Sigmoid colon (tissue), 7 donors: ENCODE results near the gene DHX58. TPM values are rescaled to one million over a fixed set of nuclear protein-coding genes. Genes with fewer than 3 reads are reported as not detected.

Experiments
- DNase-seq: peaks from one replicate; pipeline ENCODE4 v3.0.0-alpha.2; 2019
- H3K27ac ChIP-seq, 4 donors: fragments of 200-600 bp; sonication (generic); one replicate each; pipeline ENCODE4 v1.5.1; 2016 to 2019; ENCODE audit warnings: mild to moderate bottlenecking in 1 of 4
- H3K27me3 ChIP-seq, 3 donors: fragments of 200-600 bp; sonication (generic); one replicate each; pipeline ENCODE4 v1.5.1; 2019; ENCODE audit warnings: mild to moderate bottlenecking in 1 of 3
- H3K36me3 ChIP-seq, 4 donors: fragments of 200-600 bp; sonication (generic); one replicate each; pipeline ENCODE4 v1.5.1; 2016 to 2019
- H3K4me1 ChIP-seq, 4 donors: fragments of 200-600 bp; sonication (generic); one replicate each; pipeline ENCODE4 v1.5.1; 2017 to 2019
- H3K4me3 ChIP-seq, 4 donors: fragments of 200-600 bp; sonication (generic); one replicate each; pipeline ENCODE4 v1.5.1; 2017 to 2019; ENCODE audit warnings: mild to moderate bottlenecking in 2 of 4, moderate library complexity in 1 of 4
- H3K9me3 ChIP-seq, 4 donors: fragments of 200-600 bp in 3 of 4; sonication (generic) in 3 of 4; one replicate each; pipeline versions ENCODE4 v1.5.1 to v1.6.1; 2013 to 2019
- EP300 ChIP-seq, 4 donors: sonication (generic); formaldehyde crosslinking; IDR thresholded peaks; one replicate each; pipeline ENCODE4 v1.6.1; 2017; ENCODE audit warnings: antibody characterized with exemption in 4 of 4
- POLR2A ChIP-seq, 2 donors: fragments of 450-650 bp; IDR thresholded peaks; one replicate each; pipeline ENCODE4 v1.6.1; 2016; ENCODE audit warnings: antibody characterized with exemption in 2 of 2, mild to moderate bottlenecking in 2 of 2, moderate library complexity in 2 of 2
- POLR2AphosphoS5 ChIP-seq, 4 donors: sonication (generic); formaldehyde crosslinking; IDR thresholded peaks; one replicate each; pipeline ENCODE4 v1.6.1; 2017; ENCODE audit warnings: antibody characterized with exemption in 4 of 4
- WGBS, 2 donors: extraction: QIAGEN DNeasy Blood & Tissue Kit; methylation state at CpG; one replicate each; pipeline ENCODE4 v1.1.7; 2013; 5-methylcytosine and 5-hydroxymethylcytosine counted together
- intact Hi-C: fragments of 100-400 bp; cut with DNase I; formaldehyde crosslinking; loops from one replicate; pipeline ENCODE4 v1.15.1; 2023
- polyA plus RNA-seq, 3 donors: library from polyadenylated mRNA; stranded (reverse); fragments of 200-250 nt; gene quantifications; one replicate each; pipeline ENCODE4 v1.2.3, GENCODE V29; 2013
- total RNA-seq, 4 donors: library from RNA; depleted of rRNA; stranded (reverse); fragments of >200 nt; gene quantifications; one replicate each; pipeline ENCODE4 v1.1.0, GENCODE V29; 2016
- TF ChIP-seq, protein P1 (sequence below), 4 experiments: fragments of 450-650 bp in 3 of 4; fragments of 200-600 bp in 1 of 4; IDR thresholded peaks; one replicate each; pipeline ENCODE4 v1.5.1; 2016 to 2019; ENCODE audit warnings: antibody characterized with exemption in 4 of 4, mild to moderate bottlenecking in 3 of 4, moderate library complexity in 2 of 4
- donor health status: healthy with polysubstance abuse.
- donor health status: Bipolar disorder and iron deficiency.
- donor health status: healthy.

The DHX58 gene
- total and polyA plus RNA-seq, 7 donors = 4.4 to 19.0 (median 14.5) TPM

DNA sequence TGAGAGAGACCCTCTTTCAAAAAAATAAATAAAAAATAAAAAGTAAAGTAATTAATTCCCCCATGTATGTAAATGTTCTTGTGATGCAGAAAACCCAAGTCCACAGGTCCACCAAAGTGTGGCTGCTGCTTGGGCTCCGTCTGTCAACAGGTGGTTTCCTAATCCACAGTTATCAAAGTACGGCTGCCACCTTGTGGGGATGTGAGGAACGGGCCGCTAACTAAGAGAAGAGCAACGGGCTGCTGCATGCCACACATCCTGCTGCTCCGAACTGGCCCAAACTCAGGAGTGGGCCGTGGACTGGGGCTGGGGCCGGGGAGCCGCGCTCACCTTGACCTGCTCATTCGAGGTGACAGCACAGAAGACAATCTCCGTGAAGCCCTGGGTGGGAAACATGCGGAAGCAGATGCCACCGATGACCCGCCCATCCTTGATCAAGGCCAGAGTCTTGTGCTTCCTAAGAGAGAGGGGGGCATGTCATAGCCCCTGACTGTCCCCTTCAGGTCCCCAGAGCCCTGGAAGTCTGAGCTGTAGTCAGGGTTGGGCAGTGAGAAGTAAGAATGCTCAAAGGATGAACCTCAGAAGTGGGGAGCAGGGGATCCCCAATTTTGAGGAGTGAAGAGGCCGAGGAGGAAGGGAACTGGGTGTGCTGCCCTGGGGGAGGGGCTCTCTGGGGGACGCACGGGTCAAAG, 4.3 kb upstream of the DHX58 start:
- H3K4me3 ChIP-seq = no peak overlapping the region
- WGBS, 2 donors = 34 to 41% methylated on average over 18 of the region's 18 CpGs
- H3K27me3 ChIP-seq = no peaks in the 10 kb centered on the region
- H3K4me1 ChIP-seq = peaks cover 0 to 32% (median 29%) of the 10 kb centered on the region in 4 donors
- no peaks in the 10 kb centered on the region for H3K9me3 ChIP-seq
- no peak overlapping the region for H3K27ac ChIP-seq
- peaks cover 0 to 53% (median 10%) of the 10 kb centered on the region in 4 donors for H3K36me3 ChIP-seq
- TF ChIP-seq POLR2A (IDR thresholded peaks at IDR 0.05) = no peak
- TF ChIP-seq, protein P1, sequence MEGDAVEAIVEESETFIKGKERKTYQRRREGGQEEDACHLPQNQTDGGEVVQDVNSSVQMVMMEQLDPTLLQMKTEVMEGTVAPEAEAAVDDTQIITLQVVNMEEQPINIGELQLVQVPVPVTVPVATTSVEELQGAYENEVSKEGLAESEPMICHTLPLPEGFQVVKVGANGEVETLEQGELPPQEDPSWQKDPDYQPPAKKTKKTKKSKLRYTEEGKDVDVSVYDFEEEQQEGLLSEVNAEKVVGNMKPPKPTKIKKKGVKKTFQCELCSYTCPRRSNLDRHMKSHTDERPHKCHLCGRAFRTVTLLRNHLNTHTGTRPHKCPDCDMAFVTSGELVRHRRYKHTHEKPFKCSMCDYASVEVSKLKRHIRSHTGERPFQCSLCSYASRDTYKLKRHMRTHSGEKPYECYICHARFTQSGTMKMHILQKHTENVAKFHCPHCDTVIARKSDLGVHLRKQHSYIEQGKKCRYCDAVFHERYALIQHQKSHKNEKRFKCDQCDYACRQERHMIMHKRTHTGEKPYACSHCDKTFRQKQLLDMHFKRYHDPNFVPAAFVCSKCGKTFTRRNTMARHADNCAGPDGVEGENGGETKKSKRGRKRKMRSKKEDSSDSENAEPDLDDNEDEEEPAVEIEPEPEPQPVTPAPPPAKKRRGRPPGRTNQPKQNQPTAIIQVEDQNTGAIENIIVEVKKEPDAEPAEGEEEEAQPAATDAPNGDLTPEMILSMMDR (IDR thresholded peaks at IDR 0.05) = peak; percentile 75 to 85 (median 79)
- peak; percentile 90 for DNase-seq
- intact Hi-C loops = loop anchor here (1.0 to 2.0 kb wide), 2 partner anchors 50 to 92 kb away; no protein-coding TSS in a partner anchor

DNA sequence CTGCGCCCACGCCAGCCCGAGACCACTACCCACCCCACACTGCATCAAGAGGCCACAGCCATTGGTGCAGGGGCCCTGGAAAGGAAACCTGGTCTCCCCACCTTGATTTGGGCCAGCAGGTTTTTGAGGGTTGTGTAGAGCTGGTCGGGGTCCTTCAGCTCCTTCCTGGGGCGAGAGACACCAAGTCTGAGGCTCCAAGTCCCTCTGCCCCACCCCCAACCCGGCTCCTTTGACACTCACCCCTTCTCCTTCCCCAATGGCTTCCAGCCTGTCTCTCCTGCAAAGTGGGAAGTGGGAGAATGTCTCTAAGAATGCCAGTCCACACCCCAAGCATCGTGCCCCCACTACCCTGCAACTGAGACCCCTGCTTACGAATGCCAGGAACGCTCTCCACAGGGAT, 1.6 kb upstream of the DHX58 start:
- TF ChIP-seq POLR2AphosphoS5 (IDR thresholded peaks at IDR 0.05) = no peak
- no peak for TF ChIP-seq POLR2A (IDR thresholded peaks at IDR 0.05)
- no peak for TF ChIP-seq EP300 (IDR thresholded peaks at IDR 0.05)
- TF ChIP-seq, protein P1 (IDR thresholded peaks at IDR 0.05) = no peak
- Histone ChIP-seq H3K9me3 (no peaks in the 10 kb centered on the region), H3K27me3 (no peaks in the 10 kb centered on the region), H3K27ac (peak overlapping the region in 1 of 4 donors; percentile 90), H3K4me1 (peaks cover 0 to 23% (median 22%) of the 10 kb centered on the region in 4 donors), H3K4me3 (no peak overlapping the region), H3K36me3 (peaks cover 0 to 49% (median 9%) of the 10 kb centered on the region in 4 donors)
- intact Hi-C loops = loop anchor here (5.0 kb wide), 1 partner anchor 147 kb away; the partner anchor contains the start of gene CNP
- WGBS, 2 donors = 91 to 96% methylated on average over 9 of the region's 9 CpGs
- no peak for DNase-seq

DNA sequence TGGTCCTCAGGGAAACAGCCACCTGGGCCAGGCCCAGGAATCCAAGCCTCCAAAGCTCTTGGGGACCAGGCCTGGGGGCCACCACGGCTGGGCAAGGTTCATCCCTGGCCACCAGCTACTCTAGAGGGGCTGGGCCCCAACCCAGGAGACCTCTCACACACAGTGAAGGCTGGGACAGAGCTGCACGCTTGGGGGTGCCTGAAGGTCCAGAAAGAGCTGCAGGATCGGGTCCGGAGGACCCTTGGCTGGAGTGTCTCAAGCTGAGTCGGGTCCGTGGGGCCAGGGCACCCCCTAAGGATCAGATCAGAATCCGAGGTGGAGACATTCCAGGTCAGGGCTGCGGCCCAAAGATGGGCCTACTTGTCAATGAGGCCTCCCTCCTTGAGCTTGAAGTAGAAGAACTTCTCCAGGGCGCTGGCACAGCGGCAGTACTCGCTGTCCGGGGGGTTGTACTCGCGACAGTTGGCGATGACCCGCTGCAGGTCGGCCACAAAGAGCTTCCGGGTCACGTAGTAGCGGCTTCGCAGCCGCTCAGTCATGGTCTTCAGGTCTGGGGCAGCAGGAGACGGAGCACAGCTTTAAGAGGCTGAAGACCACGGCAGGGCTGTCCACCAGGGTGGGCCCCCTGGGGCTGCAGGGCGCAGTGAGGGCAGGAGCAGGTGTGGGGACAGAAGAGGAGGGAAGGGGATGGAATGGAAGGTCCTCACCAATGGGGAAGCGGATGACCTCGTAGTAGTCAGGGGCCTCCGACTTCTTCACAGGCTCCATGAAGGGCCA, 967 bp upstream of the DHX58 start:
- WGBS, 2 donors = 90 to 92% methylated on average over 28 of the region's 28 CpGs
- Histone ChIP-seq H3K27me3 (no peaks in the 10 kb centered on the region), H3K4me1 (peaks cover 0 to 23% (median 22%) of the 10 kb centered on the region in 4 donors), H3K9me3 (no peaks in the 10 kb centered on the region), H3K36me3 (peaks cover 0 to 51% (median 8%) of the 10 kb centered on the region in 4 donors), H3K27ac (peak overlapping the region; percentile 90 to 96 (median 92)), H3K4me3 (no peak overlapping the region)
- intact Hi-C loops = loop anchor here (5.0 kb wide), 1 partner anchor 146 kb away; the partner anchor contains the start of gene CNP
- no peak for DNase-seq
- TF ChIP-seq POLR2A (IDR thresholded peaks at IDR 0.05) (no peak), POLR2AphosphoS5 (IDR thresholded peaks at IDR 0.05) (no peak), EP300 (IDR thresholded peaks at IDR 0.05) (no peak)
- TF ChIP-seq, protein P1 (IDR thresholded peaks at IDR 0.05) = no peak

DNA sequence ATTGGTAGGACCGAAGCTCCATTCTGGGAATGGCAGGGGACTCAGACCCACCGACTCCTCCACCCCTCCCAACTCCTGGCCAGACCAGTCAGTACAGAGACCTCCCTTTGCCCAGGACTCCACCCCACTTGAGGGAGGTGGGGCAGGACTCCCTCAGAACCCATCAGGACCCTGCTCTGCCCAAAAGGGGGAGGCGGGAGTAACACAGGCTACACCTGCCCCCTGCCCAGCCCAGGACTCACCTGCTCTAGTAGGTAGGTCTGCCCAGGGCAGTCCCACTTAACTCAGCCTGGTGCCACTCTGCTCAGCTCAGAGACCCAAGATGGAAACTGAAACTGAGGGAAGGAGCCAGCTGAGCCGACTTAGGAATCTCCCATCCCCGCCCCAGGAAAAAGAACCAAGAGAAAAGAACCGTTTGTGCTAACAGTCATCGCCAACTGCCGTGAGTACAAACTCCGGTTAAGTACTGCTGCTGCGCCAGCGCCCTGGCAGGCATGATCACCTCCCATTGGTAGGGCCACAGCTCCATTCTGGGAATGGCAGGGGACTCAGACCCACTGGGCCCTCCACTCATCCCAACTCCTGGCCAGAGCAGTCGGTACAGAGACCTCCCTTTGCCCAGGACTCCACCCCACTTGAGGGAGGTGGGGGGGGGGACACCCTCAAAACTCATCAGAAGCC, 503 bp downstream of the DHX58 start:
- 5 to 22% methylated on average over 12 of the region's 12 CpGs for whole genome bisulfite sequencing, 2 donors
- Histone ChIP-seq H3K27me3 (no peaks in the 10 kb centered on the region), H3K27ac (peak overlapping the region; percentile 90 to 96 (median 92)), H3K4me1 (peaks cover 0 to 32% (median 27%) of the 10 kb centered on the region in 4 donors), H3K36me3 (peaks cover 0 to 38% (median 3%) of the 10 kb centered on the region in 4 donors), H3K4me3 (peak overlapping the region; percentile 48 to 63 (median 61)), H3K9me3 (no peaks in the 10 kb centered on the region)
- peak; percentile 79 for DNase-seq
- TF ChIP-seq, protein P1 (IDR thresholded peaks at IDR 0.05) = no peak
- no peak for TF ChIP-seq EP300 (IDR thresholded peaks at IDR 0.05)
- TF ChIP-seq POLR2AphosphoS5 (IDR thresholded peaks at IDR 0.05) = no peak
- TF ChIP-seq POLR2A (IDR thresholded peaks at IDR 0.05) = no peak
- intact Hi-C loops = loop anchor here (5.0 kb wide), 1 partner anchor 145 kb away; the partner anchor contains the start of gene CNP
